Panc1 (cell line): ENCODE results near the gene PPM1G. TPM values are rescaled to one million over a fixed set of nuclear protein-coding genes. Genes with fewer than 3 reads are reported as not detected.
A peak's percentile ranks its signal among the peaks of the same experiment; 100 is the strongest.

Source experiments
- ATAC-seq: fragments of 200-7000 bp; cut with Tn5 transposase; 2 replicates; pipeline ENCODE4 v1.9.1; 2020; ENCODE audit warnings: mild to moderate bottlenecking, moderate library complexity
- BruUV-seq: library from RNA; stranded (reverse); fragments of 400-500 nt; replicated peaks from 2 replicates; lab custom pipeline; 2021; lab: Mats Ljungman, UMichigan
- CTCF ChIA-PET: fragments of 300-600 bp; sonication (Branson Sonifier 250); formaldehyde crosslinking; loops from one replicate; lab custom pipeline; 2022; ENCODE audit warnings: antibody characterized with exemption; lab: Charles Lee
- POLR2A ChIA-PET: fragments of 300-600 bp; sonication (Branson Sonifier 250); formaldehyde crosslinking; loops from one replicate; lab custom pipeline; 2022; ENCODE audit warnings: antibody characterized with exemption; lab: Charles Lee
- DNase-seq: peaks from one replicate; pipeline ENCODE4 v3.0.0-alpha.2; 2010; ENCODE audit warnings: low read depth, low spot score
- H3K27ac ChIP-seq: 2 replicates; pipeline ENCODE4 v1.5.1; 2011; ENCODE audit warnings: mild to moderate bottlenecking, low read length, inconsistent platforms
- H3K27me3 ChIP-seq: fragments of 200-500 bp; sonication (Bioruptor generic); 2 replicates; pipeline ENCODE4 v1.6.0; 2014; ENCODE audit warnings: low read length, inconsistent platforms; ENCODE audit not compliant: control insufficient read depth, insufficient read depth
- H3K36me3 ChIP-seq: fragments of 200-500 bp; sonication (Bioruptor generic); 2 replicates; pipeline ENCODE4 v1.5.1; 2014; ENCODE audit warnings: inconsistent platforms, mild to moderate bottlenecking, low read length, moderate library complexity; ENCODE audit not compliant: control insufficient read depth, insufficient read depth
- H3K4me1 ChIP-seq: 2 replicates; pipeline ENCODE4 v1.5.1; 2011; ENCODE audit warnings: inconsistent platforms, mild to moderate bottlenecking, low read length, moderate library complexity; ENCODE audit not compliant: control insufficient read depth, insufficient read depth
- H3K4me3 ChIP-seq, 2 experiments: 2 replicates each; pipeline ENCODE4 v1.5.1; 2011 to 2012; ENCODE audit warnings: low read depth in 2 of 2, low read length in 2 of 2, mild to moderate bottlenecking in 2 of 2, inconsistent platforms in 1 of 2, moderate library complexity in 1 of 2
- H3K9me3 ChIP-seq: fragments of 200-500 bp; sonication (Bioruptor generic); 2 replicates; pipeline ENCODE4 v1.5.1; 2014; ENCODE audit warnings: low read depth, mild to moderate bottlenecking, inconsistent platforms, low read length, moderate library complexity; ENCODE audit not compliant: control insufficient read depth, insufficient read depth
- CTCF ChIP-seq: fragments of 450-650 bp; IDR thresholded peaks from 2 replicates; pipeline ENCODE4 v1.5.1; 2017; ENCODE audit warnings: mild to moderate bottlenecking
- POLR2AphosphoS5 ChIP-seq: IDR thresholded peaks from 2 replicates; pipeline ENCODE4 v1.6.1; 2012; ENCODE audit warnings: mild to moderate bottlenecking, low read depth, low read length, moderate library complexity
- REST ChIP-seq, 2 experiments: IDR thresholded peaks; 2 replicates each; pipeline ENCODE4 v1.6.1; 2011 to 2012; ENCODE audit warnings: low read depth in 2 of 2, control low read depth in 1 of 2, low read length in 1 of 2, mild to moderate bottlenecking in 1 of 2, moderate library complexity in 1 of 2; ENCODE audit not compliant: insufficient read depth in 1 of 2
- SIN3A ChIP-seq: IDR thresholded peaks from 2 replicates; pipeline ENCODE4 v1.6.1; 2012; ENCODE audit warnings: low read depth, mild to moderate bottlenecking, low read length, moderate library complexity, borderline replicate concordance; ENCODE audit not compliant: insufficient read depth
- TCF7L2 ChIP-seq: IDR thresholded peaks from 2 replicates; pipeline ENCODE4 v1.6.1; 2011; ENCODE audit warnings: mild to moderate bottlenecking, low read depth, low read length, inconsistent platforms
- in situ Hi-C: cut with HindIII; loops from 2 replicates; pipeline ENCODE4 v1.10.0; 2016; ENCODE audit warnings: low sequenced_read_pairs, low pct_unique_long_range_greater_than_20kb
- intact Hi-C: fragments of 100-400 bp; cut with micrococcal nuclease; formaldehyde crosslinking; loops from one replicate; pipeline ENCODE4 v1.10.0; 2022; ENCODE audit not compliant: unreplicated experiment
- total RNA-seq: library from RNA; stranded (reverse); gene quantifications from one replicate; pipeline ENCODE4 v1.2.1, GENCODE V29; 2021; ENCODE audit not compliant: unreplicated experiment

The PPM1G gene
- total RNA-seq, 1 experiment from 2014 or later = 115 TPM

GRCh38 chr2:27408601-27409320 lies 630 bp downstream of the PPM1G start:
- no TSS peak for BruUV-seq
- ATAC-seq (peak; percentile 70), DNase-seq (no peak)
- no peak for TF ChIP-seq CTCF
- TF ChIP-seq TCF7L2 = no peak
- TF ChIP-seq POLR2AphosphoS5 = no peak
- no peak for TF ChIP-seq SIN3A
- TF ChIP-seq REST (IDR thresholded peaks at IDR 0.05; ENCODE audit: insufficient read depth in 1 of 2, low read depth in 2 of 2, low read length in 1 of 2) = no peak
- Histone ChIP-seq H3K9me3 (no peaks in the 10 kb centered on the region), H3K27ac (peak overlapping the region; percentile 87), H3K4me3 (peak overlapping the region; percentile 93 to 96), H3K27me3 (no peaks in the 10 kb centered on the region), H3K4me1 (peaks cover 16% of the 10 kb centered on the region), H3K36me3 (peaks cover 8% of the 10 kb centered on the region)
- intact Hi-C loops (loop anchor here (5.0 kb wide), 1 partner anchor 219 kb away; the partner anchor contains the start of genes CCDC121 and GPN1), in situ Hi-C loops (no loop called here)
- POLR2A ChIA-PET = interaction anchor here (0.7 to 1.0 kb wide), 3 partner anchors 27 to 79 kb away, joined by 4 to 5 read pairs (median 5); no protein-coding TSS in a partner anchor
- CTCF ChIA-PET = interaction anchor here (0.6 to 0.7 kb wide), 3 partner anchors 96 to 275 kb away, joined by 3 to 4 read pairs (median 4); no protein-coding TSS in a partner anchor

- ATAC-seq (no peak), DNase-seq (no peak)
- TSS peak; percentile 88 for BruUV-seq
- POLR2A ChIA-PET = interaction anchor here (0.7 kb wide), 1 partner anchor 80 kb away, joined by 5 read pairs; no protein-coding TSS in a partner anchor
- Histone ChIP-seq H3K36me3 (peaks cover 8% of the 10 kb centered on the region), H3K4me3 (peak overlapping the region; percentile 93 to 96), H3K9me3 (no peaks in the 10 kb centered on the region), H3K27ac (peak overlapping the region; percentile 87), H3K4me1 (peaks cover 16% of the 10 kb centered on the region), H3K27me3 (no peaks in the 10 kb centered on the region)
- intact Hi-C loops (loop anchor here (5.0 kb wide), 1 partner anchor 219 kb away; the partner anchor contains the start of genes CCDC121 and GPN1), in situ Hi-C loops (no loop called here)
- CTCF ChIA-PET = interaction anchor here (0.7 to 1.3 kb wide), 2 partner anchors 48 to 254 kb away, joined by 3 to 4 read pairs; no protein-coding TSS in a partner anchor
- TF ChIP-seq POLR2AphosphoS5 = no peak
- peak; percentile 80 for TF ChIP-seq CTCF
These were observed 1.4 kb downstream of the PPM1G start for GRCh38 chr2:27407798-27408491.
